Hematopoietic multipotent progenitor cell treated with erythropoietin and hydrocortisone succinate and interleukin-3 and kit ligand, for 17 days (in vitro differentiated cells): ENCODE results near the gene NR1H2.
"Not testable (repeated sequence)": the region's sequence is repeated elsewhere in the genome, so short reads cannot be mapped to it uniquely, and the experiment has no call there.

Experiments
- DNase-seq: peaks from one replicate; pipeline ENCODE4 v3.0.0-alpha.2; 2015; ENCODE audit warnings: low spot score

NR1H2 gene

GRCh38 chr19:50378863-50379236 lies 2.6 kb downstream of the NR1H2 start:
- no peak for DNase-seq

- no peak for DNase-seq
Observed at GRCh38 chr19:50379602-50380001, 3.3 kb downstream of the NR1H2 start.

- DNase-seq, result no peak
Observed at GRCh38 chr19:50380137-50380536, 3.9 kb downstream of the NR1H2 start.

DNA sequence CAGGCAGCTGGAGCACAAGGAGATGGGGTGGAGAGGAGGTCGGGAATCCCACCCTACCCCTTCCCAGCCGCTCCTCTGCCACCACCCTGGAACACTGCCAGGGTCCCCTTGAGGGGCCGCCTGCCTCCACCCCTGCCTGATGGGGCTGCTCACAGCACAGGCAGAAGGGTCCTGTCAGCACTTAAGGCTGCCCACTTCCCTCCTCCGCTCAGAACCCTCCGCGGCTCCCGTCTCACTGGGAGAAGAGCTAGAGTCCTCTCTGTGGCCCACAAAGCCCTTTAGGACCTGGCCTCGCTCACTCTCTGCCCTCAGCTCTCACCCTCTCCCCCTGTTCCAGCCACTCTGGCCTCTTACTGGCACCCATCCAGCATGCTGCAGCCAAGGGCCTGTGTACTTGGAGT lies 4.5 kb downstream of the NR1H2 start:
- no peak for DNase-seq

DNA sequence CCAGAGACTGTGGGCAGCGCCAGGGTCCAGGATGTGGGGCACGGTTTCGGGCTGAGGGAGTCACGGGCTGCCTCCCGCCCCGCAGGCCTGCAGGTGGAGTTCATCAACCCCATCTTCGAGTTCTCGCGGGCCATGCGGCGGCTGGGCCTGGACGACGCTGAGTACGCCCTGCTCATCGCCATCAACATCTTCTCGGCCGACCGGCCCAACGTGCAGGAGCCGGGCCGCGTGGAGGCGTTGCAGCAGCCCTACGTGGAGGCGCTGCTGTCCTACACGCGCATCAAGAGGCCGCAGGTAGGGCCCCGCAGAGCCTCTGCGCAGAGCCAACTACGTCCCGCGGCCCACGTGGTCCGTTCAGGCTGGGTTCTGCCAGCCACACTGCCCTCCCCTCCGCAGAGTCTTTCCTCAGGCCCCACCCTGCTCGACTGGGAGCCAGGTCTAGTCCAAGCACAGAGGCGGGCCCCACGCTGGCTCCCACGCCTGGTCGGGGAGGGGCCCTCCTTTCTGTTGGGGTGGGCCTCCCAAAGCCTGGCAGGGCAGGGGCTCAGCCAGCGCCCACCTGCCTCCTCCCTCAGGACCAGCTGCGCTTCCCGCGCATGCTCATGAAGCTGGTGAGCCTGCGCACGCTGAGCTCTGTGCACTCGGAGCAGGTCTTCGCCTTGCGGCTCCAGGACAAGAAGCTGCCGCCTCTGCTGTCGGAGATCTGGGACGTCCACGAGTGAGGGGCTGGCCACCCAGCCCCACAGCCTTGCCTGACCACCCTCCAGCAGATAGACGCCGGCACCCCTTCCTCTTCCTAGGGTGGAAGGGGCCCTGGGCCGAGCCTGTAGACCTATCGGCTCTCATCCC lies 5.8 kb downstream of the NR1H2 start:
- no peak for DNase-seq

- no peak for DNase-seq
Observed at GRCh38 chr19:50383001-50383851, 7.0 kb downstream of the NR1H2 start.

- peak; percentile 99 for DNase-seq
Observed at GRCh38 chr19:50383852-50384684, 7.8 kb downstream of the NR1H2 start, which contains the start of gene POLD1. POLD1 (plus strand) TSS chr19:50384347; CDS start chr19:50398852, 14,505 bp downstream.

GRCh38 chr19:50384685-50385535 lies 8.7 kb downstream of the NR1H2 start:
- DNase-seq, result no peak

- DNase-seq, result no peak
Observed at GRCh38 chr19:50387176-50387867, 11.1 kb downstream of the NR1H2 start.

- DNase-seq, result no peak
Observed at GRCh38 chr19:50387868-50388245, 11.6 kb downstream of the NR1H2 start.

GRCh38 chr19:50390295-50390694 lies 14.0 kb downstream of the NR1H2 start:
- DNase-seq, result not testable (repeated sequence)

DNA sequence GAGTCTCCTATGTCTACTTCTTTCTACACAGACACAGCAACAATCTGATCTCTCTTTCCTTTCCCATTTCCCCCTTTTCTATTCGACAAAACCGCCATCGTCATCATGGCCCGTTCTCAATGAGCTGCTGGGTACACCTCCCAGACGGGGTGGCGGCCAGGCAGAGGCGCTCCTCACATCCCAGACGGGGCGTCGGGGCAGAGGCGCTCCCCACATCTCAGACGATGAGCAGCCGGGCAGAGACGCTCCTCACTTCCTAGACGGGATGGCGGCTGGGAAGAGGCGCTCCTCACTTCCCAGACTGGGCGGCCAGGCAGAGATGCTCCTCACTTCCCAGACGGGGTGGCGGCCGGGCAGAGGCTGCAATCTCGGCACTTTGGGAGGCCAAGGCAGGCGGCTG lies 14.7 kb downstream of the NR1H2 start:
- not testable (repeated sequence) for DNase-seq

DNA sequence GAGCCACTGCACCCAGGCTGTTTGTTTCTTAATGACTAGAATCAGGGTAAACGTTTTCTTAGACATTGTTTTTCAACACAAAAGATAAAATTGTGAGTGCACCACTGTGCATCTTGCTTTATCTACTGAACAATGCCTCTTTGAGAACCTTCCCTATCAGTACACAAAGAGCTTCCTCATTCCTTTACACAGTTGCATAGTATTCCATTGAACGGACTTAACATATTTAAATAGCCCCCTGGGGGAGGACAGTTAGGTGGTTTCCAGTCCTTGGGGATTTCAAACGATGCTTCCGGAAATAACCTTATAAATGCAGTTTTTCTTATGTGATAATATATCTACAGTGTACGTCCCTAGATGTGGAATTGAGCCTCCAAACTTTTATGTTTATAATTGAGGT lies 16.5 kb downstream of the NR1H2 start:
- DNase-seq, result no peak

GRCh38 chr19:50393589-50393988 lies 17.3 kb downstream of the NR1H2 start:
- no peak for DNase-seq

- no peak for DNase-seq
Observed at GRCh38 chr19:50394017-50394416, 17.8 kb downstream of the NR1H2 start.

- no peak for DNase-seq
Observed at GRCh38 chr19:50398675-50399367, 22.6 kb downstream of the NR1H2 start.

DNA sequence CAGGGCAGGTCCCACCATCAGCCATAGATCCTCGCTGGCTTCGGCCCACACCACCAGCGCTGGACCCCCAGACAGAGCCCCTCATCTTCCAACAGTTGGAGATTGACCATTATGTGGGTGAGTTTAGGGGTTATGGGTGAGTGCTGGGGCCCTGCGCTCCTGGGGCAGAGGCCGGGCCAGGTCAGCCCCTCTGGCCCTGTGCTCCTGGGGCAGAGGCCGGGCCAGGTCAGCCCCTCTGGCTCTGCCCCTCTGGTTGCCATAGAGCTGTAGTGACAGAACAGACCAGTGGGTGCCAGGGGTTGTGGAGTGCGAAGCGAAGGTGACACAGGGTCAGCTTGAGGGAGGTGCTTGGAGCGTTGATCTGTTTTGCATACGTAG lies 23.1 kb downstream of the NR1H2 start:
- DNase-seq, result no peak

GRCh38 chr19:50401605-50402450 lies 25.6 kb downstream of the NR1H2 start:
- DNase-seq, result no peak
